Upper lobe of left lung (tissue), 6 donors: ENCODE results near the gene SCAF11. TPM values are rescaled to one million over a fixed set of nuclear protein-coding genes. Genes with fewer than 3 reads are reported as not detected.

Source experiments
- ATAC-seq, 2 donors: fragments of 200-7000 bp; cut with Tn5 transposase; one replicate each; pipeline ENCODE4 v1.9.1; 2022; ENCODE audit warnings: mild to moderate bottlenecking in 2 of 2, moderate library complexity in 2 of 2; ENCODE audit not compliant: low FRiP score in 2 of 2
- DNase-seq, 2 donors: peaks; one replicate each; pipeline ENCODE4 v3.0.0-alpha.2; 2019 to 2020
- H3K27ac ChIP-seq, 4 donors: fragments of 200-600 bp; sonication (generic); one replicate each; pipeline ENCODE4 v1.5.1; 2016 to 2019
- H3K27me3 ChIP-seq, 4 donors: fragments of 200-600 bp; sonication (generic); one replicate each; pipeline ENCODE4 v1.5.1; 2017 to 2019
- H3K36me3 ChIP-seq, 4 donors: fragments of 200-600 bp; sonication (generic); one replicate each; pipeline ENCODE4 v1.5.1; 2016 to 2019
- H3K4me1 ChIP-seq, 4 donors: fragments of 200-600 bp; sonication (generic); one replicate each; pipeline ENCODE4 v1.5.1; 2018 to 2019
- H3K4me3 ChIP-seq, 4 donors: fragments of 200-600 bp; sonication (generic); one replicate each; pipeline ENCODE4 v1.5.1; 2017 to 2019; ENCODE audit warnings: mild to moderate bottlenecking in 2 of 4, moderate library complexity in 1 of 4
- H3K9me3 ChIP-seq, 4 donors: fragments of 200-600 bp; sonication (generic); one replicate each; pipeline ENCODE4 v1.5.1; 2018 to 2019
- CTCF ChIP-seq, 6 experiments: fragments of 450-650 bp in 4 of 6; fragments of 200-600 bp in 2 of 6; sonication (generic) in 2 of 6; IDR thresholded peaks; one replicate each; pipeline ENCODE4 v1.5.1; 2016 to 2019; ENCODE audit warnings: antibody characterized with exemption in 6 of 6
- EP300 ChIP-seq, 4 donors: sonication (generic); formaldehyde crosslinking; IDR thresholded peaks; one replicate each; pipeline ENCODE4 v1.5.1; 2017; ENCODE audit warnings: antibody characterized with exemption in 4 of 4, control low read depth in 2 of 4
- POLR2A ChIP-seq, 4 donors: fragments of 450-650 bp; IDR thresholded peaks; one replicate each; pipeline ENCODE4 v1.5.1; 2016 to 2017; ENCODE audit warnings: antibody characterized with exemption in 4 of 4, mild to moderate bottlenecking in 2 of 4
- POLR2AphosphoS5 ChIP-seq, 2 donors: sonication (generic); formaldehyde crosslinking; IDR thresholded peaks; one replicate each; pipeline ENCODE4 v1.5.1; 2017; ENCODE audit warnings: antibody characterized with exemption in 2 of 2
- WGBS, 2 donors: methylation state at CpG; one replicate each; pipeline ENCODE4 v1.1.5; 2017 to 2018; 5-methylcytosine and 5-hydroxymethylcytosine counted together
- total RNA-seq, 6 donors: library from RNA; depleted of rRNA in 4 of 6; stranded (reverse); fragments of >200 nt in 4 of 6; gene quantifications; one replicate each; pipeline versions ENCODE4 v1.1.0 to v1.2.1, GENCODE V29; 2016 to 2021
- donor health status: DM: no; HTN: no; CAD: no; lungs with moderate emphysema.
- donor health status: DM: no; HTN: yes; CAD: no; lungs with severe emphysema.

The SCAF11 gene
- total RNA-seq, 6 donors from 2014 or later, result 98.5 to 264 (median 109) TPM

DNA sequence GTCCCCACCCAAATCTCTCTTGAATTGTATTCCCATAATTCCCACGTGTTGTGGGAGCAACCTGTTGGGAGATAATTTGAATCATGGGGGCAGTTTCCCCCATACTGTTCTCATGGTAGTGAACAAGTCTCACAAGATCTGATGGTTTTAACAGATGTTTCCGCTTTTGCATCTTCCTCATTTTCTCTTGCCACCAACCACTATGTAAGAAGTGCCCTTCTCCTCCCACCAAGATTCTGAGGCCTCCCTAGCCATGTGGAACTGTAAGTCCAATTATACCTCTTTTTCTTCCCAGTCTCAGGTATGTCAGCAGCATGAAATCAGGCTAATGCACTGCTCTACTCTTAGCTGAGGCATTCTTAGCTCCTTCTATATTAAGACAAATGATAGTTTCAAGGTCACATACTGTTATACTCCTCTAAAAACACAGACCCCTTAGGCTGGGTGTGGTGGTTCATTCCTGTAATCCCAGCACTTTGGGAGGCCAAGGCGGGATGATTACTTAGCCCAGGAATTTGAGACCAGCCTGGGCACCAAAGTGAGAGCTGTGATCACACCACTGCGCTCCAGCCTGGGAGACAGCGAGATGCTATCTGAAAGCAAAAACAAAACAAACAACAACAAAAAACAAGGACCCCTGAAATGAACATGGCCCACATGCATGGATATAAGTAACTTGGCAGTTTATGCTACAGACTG, 3.6 kb downstream of the SCAF11 start:
- Histone ChIP-seq H3K27me3 (no peaks in the 10 kb centered on the region), H3K36me3 (no peaks in the 10 kb centered on the region), H3K27ac (no peak overlapping the region), H3K4me1 (peaks cover 42 to 50% (median 44%) of the 10 kb centered on the region in 4 donors), H3K9me3 (no peaks in the 10 kb centered on the region), H3K4me3 (no peak overlapping the region)
- TF ChIP-seq POLR2A (IDR thresholded peaks at IDR 0.05) (no peak), POLR2AphosphoS5 (IDR thresholded peaks at IDR 0.05) (no peak), EP300 (IDR thresholded peaks at IDR 0.05) (no peak), CTCF (IDR thresholded peaks at IDR 0.05) (no peak)
- WGBS, 2 donors, result 77 to 85% methylated on average over 5 of the region's 5 CpGs
- ATAC-seq (no peak), DNase-seq (no peak)

- Histone ChIP-seq H3K27me3 (no peaks in the 10 kb centered on the region), H3K4me3 (no peak overlapping the region), H3K9me3 (no peaks in the 10 kb centered on the region), H3K36me3 (no peaks in the 10 kb centered on the region), H3K4me1 (peaks cover 36 to 53% (median 45%) of the 10 kb centered on the region in 4 donors), H3K27ac (no peak overlapping the region)
- no peak for ATAC-seq
- DNase-seq, result no peak
- WGBS, 2 donors, result 72 to 81% methylated on average over 7 of the region's 7 CpGs
- TF ChIP-seq CTCF (IDR thresholded peaks at IDR 0.05) (no peak), POLR2AphosphoS5 (IDR thresholded peaks at IDR 0.05) (no peak), EP300 (IDR thresholded peaks at IDR 0.05) (no peak), POLR2A (IDR thresholded peaks at IDR 0.05) (no peak)
Observed at GRCh38 chr12:45981075-45981837, 9.1 kb downstream of the SCAF11 start.

- no peak for ATAC-seq
- 48 to 50% methylated on average over 1 of the region's 1 CpG for WGBS, 2 donors
- no peaks in the 10 kb centered on the region for H3K9me3 ChIP-seq
- no peak overlapping the region for H3K27ac ChIP-seq
- no peak overlapping the region for H3K4me3 ChIP-seq
- TF ChIP-seq POLR2A (IDR thresholded peaks at IDR 0.05), result no peak
- no peak for TF ChIP-seq CTCF (IDR thresholded peaks at IDR 0.05)
- TF ChIP-seq EP300 (IDR thresholded peaks at IDR 0.05), result no peak
- TF ChIP-seq POLR2AphosphoS5 (IDR thresholded peaks at IDR 0.05), result no peak
- no peaks in the 10 kb centered on the region for H3K27me3 ChIP-seq
- peaks cover 31 to 53% (median 41%) of the 10 kb centered on the region in 4 donors for H3K4me1 ChIP-seq
- no peak for DNase-seq
- H3K36me3 ChIP-seq, result no peaks in the 10 kb centered on the region
Observed at GRCh38 chr12:45980540-45980939, 9.8 kb downstream of the SCAF11 start.

DNA sequence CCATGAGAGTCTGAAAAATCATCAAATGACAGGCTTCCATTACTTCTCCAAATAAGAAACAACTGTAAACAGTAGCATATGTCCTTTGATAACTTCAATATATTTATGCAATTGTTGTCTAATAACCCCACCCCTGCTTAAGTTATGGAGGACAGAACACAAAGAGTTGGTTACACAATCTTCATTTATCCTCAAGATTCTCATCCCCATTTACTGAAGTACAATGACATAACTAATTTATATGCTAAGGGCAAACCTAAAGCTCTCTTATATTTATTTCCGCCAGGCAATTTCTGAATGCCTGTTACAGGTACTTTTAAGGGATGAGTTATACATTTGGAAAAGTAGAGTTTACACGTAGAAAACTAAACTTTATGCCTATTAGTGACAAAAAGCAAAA, 12.3 kb downstream of the SCAF11 start:
- Histone ChIP-seq H3K27ac (no peak overlapping the region), H3K4me1 (peaks cover 33 to 57% (median 46%) of the 10 kb centered on the region in 4 donors), H3K27me3 (no peaks in the 10 kb centered on the region), H3K4me3 (no peak overlapping the region), H3K9me3 (no peaks in the 10 kb centered on the region), H3K36me3 (peaks cover 0 to 6% (median 0%) of the 10 kb centered on the region in 4 donors)
- TF ChIP-seq CTCF (IDR thresholded peaks at IDR 0.05) (no peak), EP300 (IDR thresholded peaks at IDR 0.05) (no peak), POLR2A (IDR thresholded peaks at IDR 0.05) (no peak), POLR2AphosphoS5 (IDR thresholded peaks at IDR 0.05) (no peak)
- ATAC-seq, result no peak
- DNase-seq, result no peak
- WGBS, 2 donors, result 89 to 94% methylated on average over 2 of the region's 2 CpGs
